NCI-H226 (cell line): ENCODE results near the gene ANKRD27.
"Not testable (repeated sequence)": the region's sequence is repeated elsewhere in the genome, so short reads cannot be mapped to it uniquely, and the experiment has no call there.

Experiments used
- DNase-seq: peaks from one replicate; pipeline ENCODE4 v3.0.0-alpha.2; 2015

ANKRD27 gene

GRCh38 chr19:32687681-32688080 is 12.7 kb upstream of the ANKRD27 start:
- DNase-seq: no peak

- DNase-seq: no peak
Measured at GRCh38 chr19:32686847-32687475, 12.0 kb upstream of the ANKRD27 start.

- DNase-seq: no peak
Measured at GRCh38 chr19:32682317-32682716, 7.3 kb upstream of the ANKRD27 start.

GRCh38 chr19:32680986-32681385 is 6.0 kb upstream of the ANKRD27 start:
- no peak for DNase-seq

GRCh38 chr19:32677657-32678056 is 2.7 kb upstream of the ANKRD27 start:
- no peak for DNase-seq

- no peak for DNase-seq
Measured at GRCh38 chr19:32676895-32677359, 1.9 kb upstream of the ANKRD27 start.

GRCh38 chr19:32676186-32676894 is 1.4 kb upstream of the ANKRD27 start:
- no peak for DNase-seq

GRCh38 chr19:32675720-32676185 is 773 bp upstream of the ANKRD27 start, which contains the start of gene RGS9BP:
Gene RGS9BP, plus strand, starts transcription at chr19:32675848. Its CDS starts 416 bp downstream, at chr19:32676264.
- DNase-seq: peak; percentile 72

GRCh38 chr19:32674153-32674930 is 638 bp downstream of the ANKRD27 start:
- DNase-seq: no peak

GRCh38 chr19:32673573-32673972 is 1.4 kb downstream of the ANKRD27 start:
- DNase-seq: no peak

- no peak for DNase-seq
Measured at GRCh38 chr19:32672841-32673240, 2.1 kb downstream of the ANKRD27 start.

- no peak for DNase-seq
Measured at GRCh38 chr19:32671883-32672593, 2.9 kb downstream of the ANKRD27 start.

GRCh38 chr19:32669310-32669709 is 5.7 kb downstream of the ANKRD27 start:
- no peak for DNase-seq

GRCh38 chr19:32666084-32666483 is 8.9 kb downstream of the ANKRD27 start:
- DNase-seq: no peak

GRCh38 chr19:32662186-32662585 is 12.8 kb downstream of the ANKRD27 start:
- no peak for DNase-seq

- no peak for DNase-seq
Measured at GRCh38 chr19:32661318-32661717, 13.7 kb downstream of the ANKRD27 start.

GRCh38 chr19:32658527-32658926 is 16.5 kb downstream of the ANKRD27 start:
- DNase-seq: no peak

GRCh38 chr19:32658075-32658474 is 16.9 kb downstream of the ANKRD27 start:
- no peak for DNase-seq

- DNase-seq: not testable (repeated sequence)
Measured at GRCh38 chr19:32656379-32656778, 18.6 kb downstream of the ANKRD27 start.

GRCh38 chr19:32653599-32653915 is 21.4 kb downstream of the ANKRD27 start:
- no peak for DNase-seq

GRCh38 chr19:32652894-32653598 is 21.9 kb downstream of the ANKRD27 start:
- DNase-seq: peak; percentile 14

- DNase-seq: not testable (repeated sequence)
Measured at GRCh38 chr19:32652331-32652730, 22.6 kb downstream of the ANKRD27 start.
